Panc1 (cell line): ENCODE results near the gene ADM2.

ENCODE experiments used
- CTCF ChIP-seq: fragments of 450-650 bp; IDR thresholded peaks from 2 replicates; pipeline ENCODE4 v1.5.1; 2017; ENCODE audit warnings: mild to moderate bottlenecking
- POLR2AphosphoS5 ChIP-seq: IDR thresholded peaks from 2 replicates; pipeline ENCODE4 v1.6.1; 2012; ENCODE audit warnings: mild to moderate bottlenecking, low read depth, low read length, moderate library complexity
- SIN3A ChIP-seq: IDR thresholded peaks from 2 replicates; pipeline ENCODE4 v1.6.1; 2012; ENCODE audit warnings: low read depth, mild to moderate bottlenecking, low read length, moderate library complexity, borderline replicate concordance; ENCODE audit not compliant: insufficient read depth
- TF ChIP-seq, protein P1 (sequence below), 2 experiments: IDR thresholded peaks; 2 replicates each; pipeline ENCODE4 v1.6.1; 2011 to 2012; ENCODE audit warnings: low read depth in 2 of 2, control low read depth in 1 of 2, low read length in 1 of 2, mild to moderate bottlenecking in 1 of 2, moderate library complexity in 1 of 2; ENCODE audit not compliant: insufficient read depth in 1 of 2

GRCh38 chr22:50441428-50441993, 39.8 kb upstream of the ADM2 start:
- no peak for TF ChIP-seq CTCF
- TF ChIP-seq SIN3A, result no peak
- TF ChIP-seq, protein P1, sequence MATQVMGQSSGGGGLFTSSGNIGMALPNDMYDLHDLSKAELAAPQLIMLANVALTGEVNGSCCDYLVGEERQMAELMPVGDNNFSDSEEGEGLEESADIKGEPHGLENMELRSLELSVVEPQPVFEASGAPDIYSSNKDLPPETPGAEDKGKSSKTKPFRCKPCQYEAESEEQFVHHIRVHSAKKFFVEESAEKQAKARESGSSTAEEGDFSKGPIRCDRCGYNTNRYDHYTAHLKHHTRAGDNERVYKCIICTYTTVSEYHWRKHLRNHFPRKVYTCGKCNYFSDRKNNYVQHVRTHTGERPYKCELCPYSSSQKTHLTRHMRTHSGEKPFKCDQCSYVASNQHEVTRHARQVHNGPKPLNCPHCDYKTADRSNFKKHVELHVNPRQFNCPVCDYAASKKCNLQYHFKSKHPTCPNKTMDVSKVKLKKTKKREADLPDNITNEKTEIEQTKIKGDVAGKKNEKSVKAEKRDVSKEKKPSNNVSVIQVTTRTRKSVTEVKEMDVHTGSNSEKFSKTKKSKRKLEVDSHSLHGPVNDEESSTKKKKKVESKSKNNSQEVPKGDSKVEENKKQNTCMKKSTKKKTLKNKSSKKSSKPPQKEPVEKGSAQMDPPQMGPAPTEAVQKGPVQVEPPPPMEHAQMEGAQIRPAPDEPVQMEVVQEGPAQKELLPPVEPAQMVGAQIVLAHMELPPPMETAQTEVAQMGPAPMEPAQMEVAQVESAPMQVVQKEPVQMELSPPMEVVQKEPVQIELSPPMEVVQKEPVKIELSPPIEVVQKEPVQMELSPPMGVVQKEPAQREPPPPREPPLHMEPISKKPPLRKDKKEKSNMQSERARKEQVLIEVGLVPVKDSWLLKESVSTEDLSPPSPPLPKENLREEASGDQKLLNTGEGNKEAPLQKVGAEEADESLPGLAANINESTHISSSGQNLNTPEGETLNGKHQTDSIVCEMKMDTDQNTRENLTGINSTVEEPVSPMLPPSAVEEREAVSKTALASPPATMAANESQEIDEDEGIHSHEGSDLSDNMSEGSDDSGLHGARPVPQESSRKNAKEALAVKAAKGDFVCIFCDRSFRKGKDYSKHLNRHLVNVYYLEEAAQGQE (IDR thresholded peaks at IDR 0.05; ENCODE audit: insufficient read depth in 1 of 2, low read depth in 2 of 2, low read length in 1 of 2), result no peak
- no peak for TF ChIP-seq POLR2AphosphoS5
